ENCODE measurements around the gene DCAF8L2. TPM values are rescaled to one million over a fixed set of nuclear protein-coding genes. Genes with fewer than 3 reads are reported as not detected.
"Not testable (repeated sequence)": the region's sequence is repeated elsewhere in the genome, so short reads cannot be mapped to it uniquely, and the experiment has no call there.

The DCAF8L2 gene
- total RNA-seq, 1 donor from 2014 or later = not detected

- DNase-seq (ENCODE audit: missing footprints) (no peak), ATAC-seq (no peak)
- intact Hi-C loops (cut with DNase I) = no loop called here
Observed at GRCh38 chrX:27671234-27671633, 81.1 kb downstream of the DCAF8L2 start.

GRCh38 chrX:27674491-27674890 lies 84.3 kb downstream of the DCAF8L2 start:
- no peak for ATAC-seq

GRCh38 chrX:27675493-27675892 lies 85.3 kb downstream of the DCAF8L2 start:
- ATAC-seq (no peak), DNase-seq (ENCODE audit: missing footprints) (no peak)
- intact Hi-C loops (cut with DNase I) = no loop called here

More at GRCh38 chrX:27674491-27674890, 84.3 kb downstream of the DCAF8L2 start:
- no peak for DNase-seq (ENCODE audit: missing footprints)
- intact Hi-C loops (cut with DNase I) = no loop called here

- no peak for DNase-seq (ENCODE audit: missing footprints)
Observed at GRCh38 chrX:27679281-27679680, 89.1 kb downstream of the DCAF8L2 start.

GRCh38 chrX:27680726-27681125 lies 90.6 kb downstream of the DCAF8L2 start:
- no peak for ATAC-seq
- no peak for DNase-seq (ENCODE audit: missing footprints)
- intact Hi-C loops (cut with DNase I) = loop anchor here (5.0 kb wide), 1 partner anchor 123 kb away; no protein-coding TSS in a partner anchor

More at GRCh38 chrX:27679281-27679680, 89.1 kb downstream of the DCAF8L2 start:
- no peak for ATAC-seq
- intact Hi-C loops (cut with DNase I) = no loop called here

GRCh38 chrX:27683566-27684208 lies 93.5 kb downstream of the DCAF8L2 start:
- intact Hi-C loops (cut with DNase I) = loop anchor here (5.0 kb wide), 1 partner anchor 126 kb away; no protein-coding TSS in a partner anchor
- not testable (repeated sequence) for ATAC-seq; DNase-seq (ENCODE audit: missing footprints)

GRCh38 chrX:27694667-27695066 lies 104.5 kb downstream of the DCAF8L2 start:
- intact Hi-C loops (cut with DNase I) = no loop called here
- ATAC-seq = no peak
- DNase-seq (ENCODE audit: missing footprints) = no peak

- no peak for ATAC-seq
- intact Hi-C loops (cut with DNase I) = no loop called here
- no peak for DNase-seq (ENCODE audit: missing footprints)
Observed at GRCh38 chrX:27706526-27706925, 116.4 kb downstream of the DCAF8L2 start.

- intact Hi-C loops (cut with DNase I) = no loop called here
- ATAC-seq = no peak
Observed at GRCh38 chrX:27715610-27716009, 125.5 kb downstream of the DCAF8L2 start.

GRCh38 chrX:27728291-27728690 lies 138.1 kb downstream of the DCAF8L2 start:
- intact Hi-C loops (cut with DNase I) = no loop called here
- ATAC-seq (no peak), DNase-seq (ENCODE audit: missing footprints) (no peak)

More at GRCh38 chrX:27715610-27716009, 125.5 kb downstream of the DCAF8L2 start:
- no peak for DNase-seq (ENCODE audit: missing footprints)

GRCh38 chrX:27731962-27732361 lies 141.8 kb downstream of the DCAF8L2 start:
- ATAC-seq (no peak), DNase-seq (ENCODE audit: missing footprints) (no peak)
- intact Hi-C loops (cut with DNase I) = no loop called here

GRCh38 chrX:27735914-27736313 lies 145.8 kb downstream of the DCAF8L2 start:
- DNase-seq (ENCODE audit: missing footprints) (no peak), ATAC-seq (no peak)
- intact Hi-C loops (cut with DNase I) = no loop called here

- intact Hi-C loops (cut with DNase I) = no loop called here
- DNase-seq (ENCODE audit: missing footprints) (no peak), ATAC-seq (no peak)
Observed at GRCh38 chrX:27740933-27741332, 150.8 kb downstream of the DCAF8L2 start.

GRCh38 chrX:27743521-27743920 lies 153.4 kb downstream of the DCAF8L2 start:
- intact Hi-C loops (cut with DNase I); ATAC-seq; DNase-seq (ENCODE audit: missing footprints): not testable (repeated sequence)

- intact Hi-C loops (cut with DNase I) = no loop called here
- DNase-seq (ENCODE audit: missing footprints) (no peak), ATAC-seq (no peak)
Observed at GRCh38 chrX:27746516-27746915, 156.4 kb downstream of the DCAF8L2 start.

GRCh38 chrX:27750298-27750697 lies 160.2 kb downstream of the DCAF8L2 start:
- DNase-seq (ENCODE audit: missing footprints); intact Hi-C loops (cut with DNase I); ATAC-seq: not testable (repeated sequence)

- intact Hi-C loops (cut with DNase I) = no loop called here
- ATAC-seq (no peak), DNase-seq (ENCODE audit: missing footprints) (no peak)
Observed at GRCh38 chrX:27751976-27752375, 161.8 kb downstream of the DCAF8L2 start.

GRCh38 chrX:27765718-27766117 lies 175.6 kb downstream of the DCAF8L2 start:
- DNase-seq (ENCODE audit: missing footprints) (no peak), ATAC-seq (no peak)
- intact Hi-C loops (cut with DNase I) = no loop called here

- no peak for DNase-seq (ENCODE audit: missing footprints)
- intact Hi-C loops (cut with DNase I) = no loop called here
- no peak for ATAC-seq
Observed at GRCh38 chrX:27767387-27767786, 177.2 kb downstream of the DCAF8L2 start.

- ATAC-seq (no peak), DNase-seq (ENCODE audit: missing footprints) (no peak)
- intact Hi-C loops (cut with DNase I) = no loop called here
Observed at GRCh38 chrX:27775984-27776383, 185.8 kb downstream of the DCAF8L2 start.
